ENCODE data around the gene HEPACAM2.
A peak's percentile ranks its signal among the peaks of the same experiment; 100 is the strongest.

Gene HEPACAM2

DNA sequence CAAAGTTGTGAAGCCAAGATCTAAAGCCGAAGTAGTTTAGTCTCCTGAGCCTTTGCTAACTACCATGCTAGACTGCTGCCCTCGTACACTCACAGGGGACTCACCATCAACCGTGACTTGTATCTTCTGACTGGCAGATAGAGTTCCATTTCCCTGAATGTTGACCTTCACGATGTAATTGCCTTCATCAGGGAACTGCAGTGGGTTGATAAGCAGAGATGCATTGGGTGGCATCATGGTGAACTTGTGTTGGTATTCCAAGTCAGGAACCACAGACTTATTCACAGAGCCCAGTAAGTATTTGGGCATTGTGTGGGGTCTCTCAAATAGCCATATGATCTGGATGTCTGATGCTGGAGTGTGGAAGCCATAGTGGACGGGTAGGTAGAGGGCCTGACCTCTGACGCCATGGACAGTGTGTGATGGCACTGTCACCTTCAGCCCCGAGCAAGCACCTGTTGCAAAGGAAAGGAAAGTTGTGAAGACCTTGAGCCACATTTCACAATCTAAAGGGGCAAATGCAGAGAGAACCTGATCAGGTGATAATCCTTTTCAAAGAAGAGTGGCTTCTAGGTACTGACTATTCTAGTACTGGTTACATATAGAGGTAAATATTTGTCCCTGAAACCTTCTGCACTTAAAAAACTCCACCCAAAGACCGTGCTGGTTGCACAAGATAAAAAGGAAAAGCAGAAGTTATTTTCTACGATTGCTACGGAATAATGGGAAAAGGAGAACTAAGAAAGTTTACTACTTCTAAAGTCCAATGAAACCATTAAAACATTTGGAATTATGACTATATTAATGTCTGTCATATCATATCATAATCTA is 7.1 kb downstream of the HEPACAM2 start:
- no peak overlapping the region for H3K9ac ChIP-seq (ENCODE audit: insufficient read length)

DNA sequence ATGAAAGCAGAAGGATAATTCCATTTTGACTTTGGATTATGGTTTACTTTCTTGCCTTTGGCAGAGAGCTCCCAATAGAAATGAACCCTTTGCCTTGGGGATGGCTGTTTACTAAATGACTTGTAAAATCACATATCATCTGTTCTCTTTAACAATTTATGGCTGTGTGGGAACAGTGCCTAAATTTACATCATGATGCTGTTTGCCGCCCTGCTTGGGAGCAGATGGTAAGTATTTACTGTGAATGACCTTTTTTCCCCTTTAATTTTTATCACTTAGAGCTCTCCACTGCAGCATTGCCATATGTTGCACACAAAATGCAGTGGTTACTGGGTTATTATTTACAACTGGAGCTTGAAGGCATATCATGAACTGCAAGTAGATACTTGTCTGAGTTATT is 13.4 kb downstream of the HEPACAM2 start:
- no peak overlapping the region for H3K27ac ChIP-seq
- no peak overlapping the region for H3K4me3 ChIP-seq
- TF ChIP-seq POLR2AphosphoS5 (IDR thresholded peaks at IDR 0.05; ENCODE audit: borderline replicate concordance, low read depth, low read length): no peak
- no peak for TF ChIP-seq FOXP2 (optimal IDR thresholded peaks at IDR 0.05; ENCODE audit: control extremely low read depth, extremely low read length, insufficient read depth)
- TF ChIP-seq EZH2 (IDR thresholded peaks at IDR 0.05): no peak
- H3K9me3 ChIP-seq (ENCODE audit: low read depth, low read length): no peaks in the 10 kb centered on the region
- H3K36me3 ChIP-seq (ENCODE audit: insufficient read depth, low read length): no peaks in the 10 kb centered on the region
- H3K9ac ChIP-seq (ENCODE audit: insufficient read length): no peak overlapping the region
- DNase-seq (ENCODE audit: low read depth, low spot score): no peak

More for the DNA sequence above, 7.1 kb downstream of the HEPACAM2 start:
- TF ChIP-seq POLR2AphosphoS5 (IDR thresholded peaks at IDR 0.05; ENCODE audit: borderline replicate concordance, low read depth, low read length) (no peak), EZH2 (IDR thresholded peaks at IDR 0.05) (no peak), FOXP2 (optimal IDR thresholded peaks at IDR 0.05; ENCODE audit: control extremely low read depth, extremely low read length, insufficient read depth) (no peak)
- Histone ChIP-seq H3K36me3 (ENCODE audit: insufficient read depth, low read length) (no peaks in the 10 kb centered on the region), H3K27ac (no peak overlapping the region), H3K4me3 (no peak overlapping the region), H3K9me3 (ENCODE audit: low read depth, low read length) (no peaks in the 10 kb centered on the region)
- DNase-seq (ENCODE audit: low read depth, low spot score): no peak

DNA sequence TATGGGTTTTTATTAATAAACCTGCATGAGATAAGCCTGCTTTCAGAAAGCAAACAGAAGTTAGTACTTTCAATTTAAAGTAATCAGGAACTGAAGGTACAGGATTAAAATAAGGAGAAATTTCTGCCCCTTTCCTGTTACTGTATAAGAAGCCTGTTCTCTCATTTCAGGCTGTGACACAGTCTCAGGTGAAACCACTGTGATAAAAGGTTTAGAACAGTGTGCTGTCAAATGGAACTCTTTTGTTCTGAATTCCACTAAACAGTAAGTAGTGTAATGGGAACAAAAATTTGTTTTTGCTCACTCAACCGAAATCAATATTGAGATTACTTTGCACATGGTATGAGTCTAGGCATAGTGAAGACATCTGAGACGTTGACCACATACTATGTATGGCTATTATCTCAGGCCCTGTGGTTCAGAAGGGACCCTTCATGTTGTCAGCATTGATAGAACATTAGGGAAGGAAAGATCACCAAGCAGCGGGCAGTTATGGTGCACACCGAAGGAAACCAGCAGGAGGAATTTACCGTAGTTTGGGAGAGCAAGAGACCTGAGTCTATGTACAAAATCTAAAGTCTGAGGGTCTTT is 14.9 kb downstream of the HEPACAM2 start:
- DNase-seq (ENCODE audit: low read depth, low spot score): no peak
- Histone ChIP-seq H3K4me3 (no peak overlapping the region), H3K27ac (no peak overlapping the region)

DNA sequence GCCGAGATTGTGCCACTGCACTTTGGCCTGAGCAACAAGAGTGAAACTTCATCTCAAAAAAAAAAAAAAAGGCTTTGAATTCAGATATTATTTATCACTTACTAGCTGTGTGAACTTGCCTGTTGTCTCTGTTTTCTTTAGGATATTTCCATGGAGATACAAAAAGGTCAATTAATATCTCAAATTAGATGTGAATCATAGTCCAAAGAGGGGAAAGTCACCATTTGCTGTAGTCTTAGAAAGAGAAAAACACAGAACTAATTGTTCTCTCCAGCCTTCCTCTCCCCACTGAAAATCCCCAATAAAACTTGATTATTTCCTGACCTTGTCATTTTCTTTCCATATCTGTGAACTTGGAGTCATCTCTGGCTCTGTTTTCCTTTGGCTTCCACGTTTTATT is 21.2 kb downstream of the HEPACAM2 start:
- TF ChIP-seq EZH2 (IDR thresholded peaks at IDR 0.05) (no peak), POLR2AphosphoS5 (IDR thresholded peaks at IDR 0.05; ENCODE audit: borderline replicate concordance, low read depth, low read length) (no peak), FOXP2 (optimal IDR thresholded peaks at IDR 0.05; ENCODE audit: control extremely low read depth, extremely low read length, insufficient read depth) (no peak)
- Histone ChIP-seq H3K9ac (ENCODE audit: insufficient read length) (no peak overlapping the region), H3K27ac (no peak overlapping the region), H3K4me3 (no peak overlapping the region), H3K9me3 (ENCODE audit: low read depth, low read length) (no peaks in the 10 kb centered on the region), H3K36me3 (ENCODE audit: insufficient read depth, low read length) (no peaks in the 10 kb centered on the region)
- no peak for DNase-seq (ENCODE audit: low read depth, low spot score)

More for the DNA sequence above, 14.9 kb downstream of the HEPACAM2 start:
- Histone ChIP-seq H3K36me3 (ENCODE audit: insufficient read depth, low read length) (no peaks in the 10 kb centered on the region), H3K9me3 (ENCODE audit: low read depth, low read length) (no peaks in the 10 kb centered on the region), H3K9ac (ENCODE audit: insufficient read length) (no peak overlapping the region)
- no peak for TF ChIP-seq EZH2 (IDR thresholded peaks at IDR 0.05)
- TF ChIP-seq FOXP2 (optimal IDR thresholded peaks at IDR 0.05; ENCODE audit: control extremely low read depth, extremely low read length, insufficient read depth): no peak
- no peak for TF ChIP-seq POLR2AphosphoS5 (IDR thresholded peaks at IDR 0.05; ENCODE audit: borderline replicate concordance, low read depth, low read length)

DNA sequence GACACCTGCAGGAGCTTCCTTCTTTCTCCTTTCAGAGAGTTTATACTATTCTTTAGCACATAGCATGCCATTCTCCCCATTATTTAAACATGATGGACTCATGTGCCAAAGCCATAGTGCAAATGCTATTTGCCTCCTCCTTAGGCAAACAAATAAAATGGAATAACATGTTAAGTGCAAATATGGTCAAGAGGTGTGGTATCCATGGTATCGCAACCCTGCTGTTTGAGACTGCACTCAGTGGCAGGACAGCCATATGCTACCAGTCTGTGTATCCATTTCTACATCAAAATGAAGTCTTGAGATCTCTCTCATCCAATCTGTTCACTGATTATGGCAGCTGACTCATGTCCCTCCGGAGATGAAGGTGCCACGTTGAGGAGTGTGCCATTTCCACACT is 22.8 kb downstream of the HEPACAM2 start:
- no peak for DNase-seq (ENCODE audit: low read depth, low spot score)
- Histone ChIP-seq H3K9me3 (ENCODE audit: low read depth, low read length) (no peaks in the 10 kb centered on the region), H3K36me3 (ENCODE audit: insufficient read depth, low read length) (no peaks in the 10 kb centered on the region), H3K4me3 (no peak overlapping the region), H3K27ac (no peak overlapping the region), H3K9ac (ENCODE audit: insufficient read length) (no peak overlapping the region)
- no peak for TF ChIP-seq POLR2AphosphoS5 (IDR thresholded peaks at IDR 0.05; ENCODE audit: borderline replicate concordance, low read depth, low read length)
- no peak for TF ChIP-seq EZH2 (IDR thresholded peaks at IDR 0.05)
- no peak for TF ChIP-seq FOXP2 (optimal IDR thresholded peaks at IDR 0.05; ENCODE audit: control extremely low read depth, extremely low read length, insufficient read depth)

DNA sequence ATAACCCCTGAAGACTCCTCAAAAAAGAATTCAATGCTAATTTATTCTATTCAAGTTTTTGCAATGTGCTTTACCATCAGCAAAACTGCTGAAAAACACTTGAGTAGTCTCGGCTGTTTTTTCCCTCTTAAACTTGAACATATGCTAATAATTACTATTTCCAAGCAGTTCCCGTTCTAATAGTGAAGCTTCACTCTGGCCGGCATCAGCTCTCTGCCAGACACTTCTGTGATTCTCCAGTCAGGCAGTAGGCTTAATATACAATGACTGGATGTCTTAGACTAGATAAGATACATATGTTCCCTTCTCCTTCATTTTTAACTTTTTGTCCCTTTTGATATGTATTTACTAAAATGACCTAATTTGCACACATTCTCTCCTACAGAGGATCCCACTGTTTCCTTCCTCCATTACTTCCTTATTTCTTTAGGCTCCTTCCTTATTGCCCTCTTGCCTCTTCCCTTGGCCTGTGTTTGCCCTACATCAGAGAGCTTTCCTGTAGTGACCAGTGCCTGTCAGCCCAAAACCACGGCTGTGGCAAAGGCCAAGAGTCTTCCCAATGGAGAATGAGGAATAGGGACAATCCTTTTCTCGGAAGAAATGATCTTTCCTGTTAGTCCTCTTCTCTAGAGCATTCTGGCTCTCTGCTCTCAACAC is 23.5 kb downstream of the HEPACAM2 start:
- peak overlapping the region; percentile 62 for H3K4me3 ChIP-seq
- TF ChIP-seq FOXP2 (optimal IDR thresholded peaks at IDR 0.05; ENCODE audit: control extremely low read depth, extremely low read length, insufficient read depth): no peak
- no peak for TF ChIP-seq POLR2AphosphoS5 (IDR thresholded peaks at IDR 0.05; ENCODE audit: borderline replicate concordance, low read depth, low read length)
- no peak for TF ChIP-seq EZH2 (IDR thresholded peaks at IDR 0.05)
- no peaks in the 10 kb centered on the region for H3K36me3 ChIP-seq (ENCODE audit: insufficient read depth, low read length)
- peak; percentile 45 for DNase-seq (ENCODE audit: low read depth, low spot score)
- H3K9ac ChIP-seq (ENCODE audit: insufficient read length): no peak overlapping the region
- H3K27ac ChIP-seq: peak overlapping the region; percentile 82
- no peaks in the 10 kb centered on the region for H3K9me3 ChIP-seq (ENCODE audit: low read depth, low read length)

DNA sequence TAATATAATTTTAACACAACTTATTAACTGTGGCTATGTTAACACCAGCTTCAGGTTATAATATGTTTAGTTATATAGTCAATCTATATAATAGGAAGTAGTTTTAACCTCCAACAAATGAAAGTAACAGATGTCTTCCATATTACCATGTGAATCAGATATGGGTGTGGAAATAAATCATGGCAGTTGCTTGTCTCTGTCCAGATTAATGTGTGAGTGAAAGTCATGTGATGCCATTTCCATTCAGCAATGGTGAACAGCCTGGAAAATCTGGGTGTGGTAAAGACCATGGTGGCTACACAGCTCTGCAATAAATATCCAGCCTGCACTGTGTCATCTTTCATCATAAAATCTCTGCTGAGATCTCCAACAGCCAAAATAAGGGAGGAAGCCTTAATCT is 27.8 kb downstream of the HEPACAM2 start:
- Histone ChIP-seq H3K4me3 (no peak overlapping the region), H3K27ac (no peak overlapping the region), H3K9me3 (ENCODE audit: low read depth, low read length) (no peaks in the 10 kb centered on the region), H3K9ac (ENCODE audit: insufficient read length) (no peak overlapping the region), H3K36me3 (ENCODE audit: insufficient read depth, low read length) (no peaks in the 10 kb centered on the region)
- DNase-seq (ENCODE audit: low read depth, low spot score): no peak
- TF ChIP-seq EZH2 (IDR thresholded peaks at IDR 0.05): no peak
- TF ChIP-seq POLR2AphosphoS5 (IDR thresholded peaks at IDR 0.05; ENCODE audit: borderline replicate concordance, low read depth, low read length): no peak
- no peak for TF ChIP-seq FOXP2 (optimal IDR thresholded peaks at IDR 0.05; ENCODE audit: control extremely low read depth, extremely low read length, insufficient read depth)

DNA sequence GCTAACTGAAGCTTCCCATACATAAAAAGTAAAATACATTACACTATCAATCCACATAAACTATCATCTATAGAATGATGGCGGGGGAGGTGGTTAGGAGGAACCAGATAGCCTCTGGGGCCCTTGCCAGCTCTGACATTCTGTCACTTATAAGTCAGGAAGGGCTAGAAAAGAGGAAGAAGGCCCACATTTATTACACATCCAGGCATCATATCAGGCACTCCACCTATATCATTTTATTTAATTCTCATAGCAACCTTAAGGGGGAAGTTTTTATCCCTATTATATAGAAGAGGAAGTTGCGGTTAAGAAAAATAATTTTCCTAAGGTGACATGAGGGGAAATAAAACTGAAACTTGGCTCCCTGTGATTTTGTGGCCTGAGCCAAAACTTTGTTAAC is 29.9 kb downstream of the HEPACAM2 start:
- Histone ChIP-seq H3K27ac (no peak overlapping the region), H3K36me3 (ENCODE audit: insufficient read depth, low read length) (no peaks in the 10 kb centered on the region), H3K4me3 (no peak overlapping the region), H3K9ac (ENCODE audit: insufficient read length) (no peak overlapping the region), H3K9me3 (ENCODE audit: low read depth, low read length) (no peaks in the 10 kb centered on the region)
- DNase-seq (ENCODE audit: low read depth, low spot score): no peak
- TF ChIP-seq FOXP2 (optimal IDR thresholded peaks at IDR 0.05; ENCODE audit: control extremely low read depth, extremely low read length, insufficient read depth): no peak
- no peak for TF ChIP-seq POLR2AphosphoS5 (IDR thresholded peaks at IDR 0.05; ENCODE audit: borderline replicate concordance, low read depth, low read length)
- TF ChIP-seq EZH2 (IDR thresholded peaks at IDR 0.05): no peak
